Measurements from ENCODE around the gene UNC80. TPM values are rescaled to one million over a fixed set of nuclear protein-coding genes. Genes with fewer than 3 reads are reported as not detected.

UNC80 gene
- total RNA-seq, 4 donors from 2014 or later = 0.04 to 0.80 (median 0.21) TPM; not detected in 1

DNA sequence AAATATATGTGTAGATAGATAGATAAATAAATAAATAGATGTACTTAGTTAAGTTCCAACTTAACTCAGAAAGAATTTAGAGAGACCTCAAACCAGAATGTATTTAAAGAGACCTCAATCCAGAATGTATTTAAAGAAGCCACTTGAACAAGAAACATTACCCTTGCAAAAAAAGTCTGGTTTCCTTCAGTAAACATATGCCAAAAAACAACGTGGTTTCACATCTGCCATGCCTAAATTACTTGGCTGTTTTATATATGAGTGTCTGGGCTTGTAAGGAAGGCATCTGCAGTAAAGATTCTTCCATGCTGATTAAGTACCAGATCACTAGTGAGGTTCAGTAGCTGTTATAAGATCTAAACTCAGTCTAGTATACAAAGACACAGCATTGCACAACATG, 201.7 kb downstream of the UNC80 start:
- Histone ChIP-seq H3K4me1 (no peaks in the 10 kb centered on the region), H3K36me3 (no peaks in the 10 kb centered on the region), H3K9me3 (no peaks in the 10 kb centered on the region), H3K27ac (no peak overlapping the region), H3K27me3 (no peaks in the 10 kb centered on the region), H3K4me3 (no peak overlapping the region)
- no peak for DNase-seq (ENCODE audit: low spot score in 2 of 2)
- WGBS = 5% methylated on average over 1 of the region's 1 CpG
- TF ChIP-seq, protein P1, sequence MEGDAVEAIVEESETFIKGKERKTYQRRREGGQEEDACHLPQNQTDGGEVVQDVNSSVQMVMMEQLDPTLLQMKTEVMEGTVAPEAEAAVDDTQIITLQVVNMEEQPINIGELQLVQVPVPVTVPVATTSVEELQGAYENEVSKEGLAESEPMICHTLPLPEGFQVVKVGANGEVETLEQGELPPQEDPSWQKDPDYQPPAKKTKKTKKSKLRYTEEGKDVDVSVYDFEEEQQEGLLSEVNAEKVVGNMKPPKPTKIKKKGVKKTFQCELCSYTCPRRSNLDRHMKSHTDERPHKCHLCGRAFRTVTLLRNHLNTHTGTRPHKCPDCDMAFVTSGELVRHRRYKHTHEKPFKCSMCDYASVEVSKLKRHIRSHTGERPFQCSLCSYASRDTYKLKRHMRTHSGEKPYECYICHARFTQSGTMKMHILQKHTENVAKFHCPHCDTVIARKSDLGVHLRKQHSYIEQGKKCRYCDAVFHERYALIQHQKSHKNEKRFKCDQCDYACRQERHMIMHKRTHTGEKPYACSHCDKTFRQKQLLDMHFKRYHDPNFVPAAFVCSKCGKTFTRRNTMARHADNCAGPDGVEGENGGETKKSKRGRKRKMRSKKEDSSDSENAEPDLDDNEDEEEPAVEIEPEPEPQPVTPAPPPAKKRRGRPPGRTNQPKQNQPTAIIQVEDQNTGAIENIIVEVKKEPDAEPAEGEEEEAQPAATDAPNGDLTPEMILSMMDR (IDR thresholded peaks at IDR 0.05) = no peak
- TF ChIP-seq EP300 (IDR thresholded peaks at IDR 0.05) = no peak
- TF ChIP-seq POLR2AphosphoS5 (IDR thresholded peaks at IDR 0.05) = no peak
- TF ChIP-seq POLR2A (IDR thresholded peaks at IDR 0.05) = no peak

DNA sequence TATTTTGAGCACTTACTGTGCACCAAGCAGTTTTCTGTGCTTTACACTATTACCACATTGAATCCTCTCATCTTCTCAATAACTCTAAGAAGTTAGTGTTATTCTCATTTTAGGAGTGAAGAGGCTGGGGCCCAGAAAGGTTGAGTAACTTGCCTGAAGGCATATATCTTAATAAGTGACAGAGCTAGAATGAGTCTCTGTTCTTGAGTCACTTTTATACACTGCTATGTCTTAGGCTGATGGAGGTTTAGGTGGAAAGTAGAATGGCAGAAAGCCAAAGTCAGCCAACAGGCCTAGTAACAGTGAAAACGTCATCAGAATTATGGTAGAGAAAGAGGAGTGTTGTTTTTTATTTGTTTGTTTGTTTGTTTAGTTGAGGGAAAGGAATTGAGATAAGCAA, 202.9 kb downstream of the UNC80 start:
- no peaks in the 10 kb centered on the region for H3K9me3 ChIP-seq
- H3K36me3 ChIP-seq = no peaks in the 10 kb centered on the region
- H3K4me1 ChIP-seq = no peaks in the 10 kb centered on the region
- TF ChIP-seq POLR2A (IDR thresholded peaks at IDR 0.05) = no peak
- TF ChIP-seq EP300 (IDR thresholded peaks at IDR 0.05) = no peak
- no peak overlapping the region for H3K27ac ChIP-seq
- no peaks in the 10 kb centered on the region for H3K27me3 ChIP-seq
- H3K4me3 ChIP-seq = no peak overlapping the region
- 50% methylated on average over 1 of the region's 1 CpG for WGBS
- DNase-seq (ENCODE audit: low spot score in 2 of 2) = no peak

DNA sequence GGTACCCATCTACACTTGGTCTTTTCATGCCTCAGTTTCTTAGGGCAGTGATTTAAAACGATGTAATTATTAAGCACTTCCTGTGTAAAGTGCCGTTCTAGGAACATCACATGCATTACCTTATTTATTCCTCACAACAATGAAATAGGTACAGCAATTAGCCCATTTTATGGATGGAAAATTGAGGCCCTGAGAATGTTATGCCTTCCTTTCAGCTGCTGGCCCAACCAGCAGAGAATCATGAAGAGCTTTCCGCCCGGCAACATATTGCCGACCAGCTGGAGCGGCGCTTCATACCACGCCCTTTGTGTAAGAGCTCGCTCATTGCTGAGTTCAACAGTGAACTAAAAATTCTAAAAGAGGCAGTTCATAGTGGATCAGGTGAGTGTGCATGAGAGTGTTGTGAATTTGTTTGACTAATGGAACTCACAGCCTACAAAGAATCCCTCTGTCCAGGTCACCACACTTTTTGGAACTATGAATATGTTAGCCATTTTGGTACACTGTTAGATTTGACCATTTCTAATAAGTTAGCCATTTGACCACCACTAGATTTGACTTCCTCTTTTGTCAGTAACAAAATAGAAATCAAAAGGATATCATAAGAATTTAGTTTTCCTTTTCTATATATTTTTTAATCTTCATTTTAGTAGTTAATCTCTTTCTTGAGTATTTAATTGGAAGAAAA, 205.2 kb downstream of the UNC80 start:
- H3K27me3 ChIP-seq = no peaks in the 10 kb centered on the region
- H3K27ac ChIP-seq = no peak overlapping the region
- H3K9me3 ChIP-seq = no peaks in the 10 kb centered on the region
- 83% methylated on average over 9 of the region's 9 CpGs for WGBS
- TF ChIP-seq, protein P1 (IDR thresholded peaks at IDR 0.05) = no peak
- TF ChIP-seq POLR2AphosphoS5 (IDR thresholded peaks at IDR 0.05) (no peak), POLR2A (IDR thresholded peaks at IDR 0.05) (no peak), EP300 (IDR thresholded peaks at IDR 0.05) (no peak)
- H3K4me1 ChIP-seq = no peaks in the 10 kb centered on the region
- no peaks in the 10 kb centered on the region for H3K36me3 ChIP-seq
- H3K4me3 ChIP-seq = no peak overlapping the region
- no peak for DNase-seq (ENCODE audit: low spot score in 2 of 2)

DNA sequence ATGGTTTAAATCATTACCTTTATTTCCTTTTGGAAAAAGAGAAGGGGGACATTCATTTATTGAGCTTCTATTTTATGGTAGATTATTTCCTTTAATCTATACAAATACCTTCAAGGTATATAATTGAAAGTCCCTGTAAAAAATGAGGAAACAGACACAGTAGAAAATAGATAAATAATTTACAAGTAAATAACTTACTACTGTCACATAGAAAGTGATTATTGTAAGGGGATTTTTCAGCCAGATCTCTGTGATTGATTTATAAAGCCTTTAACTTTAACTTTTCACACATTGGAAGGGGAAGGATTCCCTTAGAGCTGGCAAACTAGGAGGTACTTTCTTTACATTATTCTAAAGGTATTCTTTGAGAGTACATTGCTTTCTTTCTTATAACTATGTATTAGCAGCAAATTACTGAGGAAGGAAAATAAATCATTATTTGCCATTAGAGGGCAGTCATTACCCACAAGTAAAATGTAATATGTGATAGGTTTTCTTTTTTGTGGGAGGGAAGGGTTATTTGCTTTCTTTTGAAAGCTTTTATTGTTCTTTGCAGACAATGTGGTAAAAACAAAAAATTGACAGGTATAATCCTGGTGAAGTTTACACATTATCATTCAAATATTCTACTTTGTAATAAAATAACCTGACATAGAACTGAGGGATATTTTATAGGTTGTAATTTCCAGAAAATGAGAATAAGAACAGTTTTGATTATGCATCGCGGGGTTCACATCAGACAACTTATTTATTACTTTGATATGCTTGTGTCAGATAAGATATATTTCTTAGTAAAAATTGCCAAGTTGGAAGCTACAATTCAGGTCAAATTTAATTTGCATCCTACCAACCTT, 206.0 kb downstream of the UNC80 start:
- Histone ChIP-seq H3K9me3 (no peaks in the 10 kb centered on the region), H3K4me1 (no peaks in the 10 kb centered on the region), H3K4me3 (no peak overlapping the region), H3K36me3 (no peaks in the 10 kb centered on the region), H3K27ac (no peak overlapping the region), H3K27me3 (no peaks in the 10 kb centered on the region)
- WGBS = 85% methylated on average over 2 of the region's 2 CpGs
- TF ChIP-seq POLR2AphosphoS5 (IDR thresholded peaks at IDR 0.05) = no peak
- TF ChIP-seq, protein P1 (IDR thresholded peaks at IDR 0.05) = peak; percentile 24 to 47
- no peak for DNase-seq (ENCODE audit: low spot score in 2 of 2)

DNA sequence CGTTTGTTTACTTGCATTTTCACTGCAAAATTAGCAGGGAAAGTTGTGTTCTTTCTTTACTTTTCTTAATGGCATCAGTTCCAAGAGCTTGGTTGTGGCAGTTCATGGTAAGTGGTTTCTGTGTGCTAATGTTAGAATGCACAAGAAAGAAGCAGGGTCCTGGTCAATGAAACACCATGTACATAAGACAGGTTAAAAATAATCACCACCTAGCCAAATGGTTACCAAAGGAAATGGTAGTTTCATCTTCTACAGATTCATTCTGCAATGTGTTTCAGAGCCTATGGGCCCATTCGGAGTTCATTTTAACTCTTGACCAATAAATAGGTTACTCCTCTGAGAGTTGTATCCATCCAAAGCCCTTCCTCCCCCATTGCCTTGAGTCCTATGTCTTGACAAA, 212.7 kb downstream of the UNC80 start:
- H3K27ac ChIP-seq = no peak overlapping the region
- no peak for DNase-seq (ENCODE audit: low spot score in 2 of 2)
- H3K27me3 ChIP-seq = no peaks in the 10 kb centered on the region
- no peak overlapping the region for H3K4me3 ChIP-seq
- H3K36me3 ChIP-seq = no peaks in the 10 kb centered on the region
- no peaks in the 10 kb centered on the region for H3K9me3 ChIP-seq
- no peaks in the 10 kb centered on the region for H3K4me1 ChIP-seq
- TF ChIP-seq EP300 (IDR thresholded peaks at IDR 0.05) (no peak), POLR2A (IDR thresholded peaks at IDR 0.05) (no peak), POLR2AphosphoS5 (IDR thresholded peaks at IDR 0.05) (no peak)
- TF ChIP-seq, protein P1 (IDR thresholded peaks at IDR 0.05) = no peak
- WGBS = 95% methylated on average over 2 of the region's 2 CpGs
